Retinal pigment epithelial cell (primary cell): ENCODE data around the gene ATG9B.
"Not testable (repeated sequence)": the region's sequence is repeated elsewhere in the genome, so short reads cannot be mapped to it uniquely, and the experiment has no call there.

Experiments used
- DNase-seq: peaks from one replicate; pipeline ENCODE4 v3.0.0-alpha.2; 2010; ENCODE audit warnings: low read depth
- H3K4me3 ChIP-seq: 2 replicates; pipeline ENCODE4 v1.5.1; 2011; ENCODE audit warnings: mild to moderate bottlenecking, low read length, control low read depth, moderate library complexity
- CTCF ChIP-seq: conservative IDR thresholded peaks from 2 replicates; pipeline ENCODE4 v1.5.1; 2011; ENCODE audit warnings: low read depth, low read length, control low read depth, inconsistent platforms

The ATG9B gene

GRCh38 chr7:151012911-151013347, 11.4 kb downstream of the ATG9B start:
- TF ChIP-seq CTCF: peak; percentile 83
- no peak for DNase-seq
- peak overlapping the region; percentile 4 for H3K4me3 ChIP-seq

- no peak overlapping the region for H3K4me3 ChIP-seq
- DNase-seq: no peak
- no peak for TF ChIP-seq CTCF
Observed at GRCh38 chr7:151012031-151012692, 12.1 kb downstream of the ATG9B start.

GRCh38 chr7:151011616-151012015, 12.7 kb downstream of the ATG9B start:
- DNase-seq, H3K4me3 ChIP-seq: not testable (repeated sequence)

- no peak for DNase-seq
- no peak for TF ChIP-seq CTCF
- H3K4me3 ChIP-seq: peak overlapping the region; percentile 47
Observed at GRCh38 chr7:151011097-151011409, 13.2 kb downstream of the ATG9B start.

- DNase-seq: no peak
- H3K4me3 ChIP-seq: peak overlapping the region; percentile 47
- no peak for TF ChIP-seq CTCF
Observed at GRCh38 chr7:151010307-151011096, 13.8 kb downstream of the ATG9B start.

- TF ChIP-seq CTCF: no peak
- peak overlapping the region; percentile 47 for H3K4me3 ChIP-seq
- DNase-seq: no peak
Observed at GRCh38 chr7:151010037-151010306, 14.3 kb downstream of the ATG9B start.

- TF ChIP-seq CTCF: peak; percentile 8
- H3K4me3 ChIP-seq: no peak overlapping the region
- DNase-seq: no peak
Observed at GRCh38 chr7:151009327-151010036, 14.8 kb downstream of the ATG9B start.
